ENCODE measurements around the gene GPC5. TPM values are rescaled to one million over a fixed set of nuclear protein-coding genes. Genes with fewer than 3 reads are reported as not detected.

GPC5 gene
- total and polyA plus RNA-seq, 3 experiments from 2014 or later, result 0.08 to 0.39 (median 0.13) TPM

GRCh38 chr13:92251671-92252210, 853.3 kb downstream of the GPC5 start:
- CTCF ChIA-PET, result no interaction called here
- Mint-ChIP-seq H3K9me3 (peaks cover 0 to 13% (median 3%) of the 10 kb centered on the region in 5 donors), H3K4me1 (no peaks in the 10 kb centered on the region), H3K4me3 (no peak overlapping the region), H3K27me3 (no peaks in the 10 kb centered on the region), H3K27ac (no peak overlapping the region), H3K36me3 (no peaks in the 10 kb centered on the region)
- Histone ChIP-seq H3K27me3 (ENCODE audit: insufficient read depth, low read length, poor library complexity, severe bottlenecking) (no peaks in the 10 kb centered on the region), H3K9me3 (ENCODE audit: low read length) (no peaks in the 10 kb centered on the region), H3K4me3 (ENCODE audit: low read length) (no peak overlapping the region), H3K36me3 (ENCODE audit: insufficient read depth, low read length) (no peaks in the 10 kb centered on the region), H3K27ac (ENCODE audit: low read depth, low read length) (no peak overlapping the region), H3K4me1 (ENCODE audit: insufficient read depth, low read length) (no peaks in the 10 kb centered on the region)
- no peak for DNase-seq
- POLR2A ChIA-PET, result no interaction called here

GRCh38 chr13:92255526-92255925, 857.1 kb downstream of the GPC5 start:
- no peaks in the 10 kb centered on the region for H3K4me1 Mint-ChIP-seq
- Histone ChIP-seq H3K27me3 (ENCODE audit: insufficient read depth, low read length, poor library complexity, severe bottlenecking) (no peaks in the 10 kb centered on the region), H3K4me1 (ENCODE audit: insufficient read depth, low read length) (no peaks in the 10 kb centered on the region), H3K4me3 (ENCODE audit: low read length) (no peak overlapping the region), H3K27ac (ENCODE audit: low read depth, low read length) (no peak overlapping the region), H3K9me3 (ENCODE audit: low read length) (no peaks in the 10 kb centered on the region), H3K36me3 (ENCODE audit: insufficient read depth, low read length) (no peaks in the 10 kb centered on the region)
- no peak overlapping the region for H3K4me3 Mint-ChIP-seq
- no peak for DNase-seq
- no peak overlapping the region for H3K27ac Mint-ChIP-seq
- ChIA-PET POLR2A (no interaction called here), CTCF (no interaction called here)
- no peaks in the 10 kb centered on the region for H3K27me3 Mint-ChIP-seq
- H3K9me3 Mint-ChIP-seq, result peaks cover 0 to 27% (median 3%) of the 10 kb centered on the region in 5 donors
- no peaks in the 10 kb centered on the region for H3K36me3 Mint-ChIP-seq

GRCh38 chr13:92256211-92256610, 857.8 kb downstream of the GPC5 start:
- H3K9me3 ChIP-seq (ENCODE audit: low read length), result no peaks in the 10 kb centered on the region
- H3K36me3 ChIP-seq (ENCODE audit: insufficient read depth, low read length), result no peaks in the 10 kb centered on the region
- Mint-ChIP-seq H3K27me3 (no peaks in the 10 kb centered on the region), H3K27ac (no peak overlapping the region), H3K4me1 (no peaks in the 10 kb centered on the region), H3K36me3 (no peaks in the 10 kb centered on the region), H3K4me3 (no peak overlapping the region), H3K9me3 (peaks cover 0 to 29% (median 3%) of the 10 kb centered on the region in 5 donors)
- DNase-seq, result no peak
- H3K27ac ChIP-seq (ENCODE audit: low read depth, low read length), result no peak overlapping the region
- ChIA-PET POLR2A (no interaction called here), CTCF (no interaction called here)
- H3K4me3 ChIP-seq (ENCODE audit: low read length), result no peak overlapping the region
- H3K4me1 ChIP-seq (ENCODE audit: insufficient read depth, low read length), result no peaks in the 10 kb centered on the region
- H3K27me3 ChIP-seq (ENCODE audit: insufficient read depth, low read length, poor library complexity, severe bottlenecking), result no peaks in the 10 kb centered on the region

GRCh38 chr13:92259046-92259445, 860.6 kb downstream of the GPC5 start:
- no peaks in the 10 kb centered on the region for H3K4me1 Mint-ChIP-seq
- POLR2A ChIA-PET, result no interaction called here

GRCh38 chr13:92259523-92259922, 861.1 kb downstream of the GPC5 start:
- Histone ChIP-seq H3K4me1 (ENCODE audit: insufficient read depth, low read length) (no peaks in the 10 kb centered on the region), H3K36me3 (ENCODE audit: insufficient read depth, low read length) (no peaks in the 10 kb centered on the region), H3K27me3 (ENCODE audit: insufficient read depth, low read length, poor library complexity, severe bottlenecking) (no peaks in the 10 kb centered on the region), H3K4me3 (ENCODE audit: low read length) (no peak overlapping the region), H3K27ac (ENCODE audit: low read depth, low read length) (no peak overlapping the region), H3K9me3 (ENCODE audit: low read length) (no peaks in the 10 kb centered on the region)
- no peak overlapping the region for H3K27ac Mint-ChIP-seq
- no peaks in the 10 kb centered on the region for H3K4me1 Mint-ChIP-seq
- H3K36me3 Mint-ChIP-seq, result no peaks in the 10 kb centered on the region
- H3K4me3 Mint-ChIP-seq, result no peak overlapping the region
- ChIA-PET CTCF (no interaction called here), POLR2A (no interaction called here)
- no peak for DNase-seq
- H3K27me3 Mint-ChIP-seq, result no peaks in the 10 kb centered on the region
- H3K9me3 Mint-ChIP-seq, result peaks cover 0 to 22% (median 3%) of the 10 kb centered on the region in 5 donors

More at GRCh38 chr13:92259046-92259445, 860.6 kb downstream of the GPC5 start:
- CTCF ChIA-PET, result no interaction called here
- Mint-ChIP-seq H3K27me3 (no peaks in the 10 kb centered on the region), H3K36me3 (no peaks in the 10 kb centered on the region), H3K27ac (no peak overlapping the region), H3K9me3 (peaks cover 0 to 22% (median 3%) of the 10 kb centered on the region in 5 donors), H3K4me3 (no peak overlapping the region)
- Histone ChIP-seq H3K4me1 (ENCODE audit: insufficient read depth, low read length) (no peaks in the 10 kb centered on the region), H3K27ac (ENCODE audit: low read depth, low read length) (no peak overlapping the region), H3K9me3 (ENCODE audit: low read length) (no peaks in the 10 kb centered on the region), H3K27me3 (ENCODE audit: insufficient read depth, low read length, poor library complexity, severe bottlenecking) (no peaks in the 10 kb centered on the region), H3K36me3 (ENCODE audit: insufficient read depth, low read length) (no peaks in the 10 kb centered on the region), H3K4me3 (ENCODE audit: low read length) (no peak overlapping the region)
- no peak for DNase-seq

- Mint-ChIP-seq H3K9me3 (peaks cover 0 to 22% (median 3%) of the 10 kb centered on the region in 5 donors), H3K27ac (no peak overlapping the region), H3K36me3 (no peaks in the 10 kb centered on the region), H3K4me1 (no peaks in the 10 kb centered on the region), H3K4me3 (no peak overlapping the region), H3K27me3 (no peaks in the 10 kb centered on the region)
- Histone ChIP-seq H3K4me3 (ENCODE audit: low read length) (no peak overlapping the region), H3K27ac (ENCODE audit: low read depth, low read length) (no peak overlapping the region), H3K9me3 (ENCODE audit: low read length) (no peaks in the 10 kb centered on the region), H3K36me3 (ENCODE audit: insufficient read depth, low read length) (no peaks in the 10 kb centered on the region), H3K27me3 (ENCODE audit: insufficient read depth, low read length, poor library complexity, severe bottlenecking) (no peaks in the 10 kb centered on the region), H3K4me1 (ENCODE audit: insufficient read depth, low read length) (no peaks in the 10 kb centered on the region)
- ChIA-PET CTCF (no interaction called here), POLR2A (no interaction called here)
- no peak for DNase-seq
Observed at GRCh38 chr13:92260363-92260762, 861.9 kb downstream of the GPC5 start.

GRCh38 chr13:92262100-92262788, 863.8 kb downstream of the GPC5 start:
- H3K4me3 ChIP-seq (ENCODE audit: low read length), result no peak overlapping the region
- H3K9me3 Mint-ChIP-seq, result peaks cover 0 to 22% (median 3%) of the 10 kb centered on the region in 5 donors
- no peaks in the 10 kb centered on the region for H3K9me3 ChIP-seq (ENCODE audit: low read length)
- no peaks in the 10 kb centered on the region for H3K36me3 ChIP-seq (ENCODE audit: insufficient read depth, low read length)
- H3K27ac Mint-ChIP-seq, result no peak overlapping the region
- no peaks in the 10 kb centered on the region for H3K4me1 ChIP-seq (ENCODE audit: insufficient read depth, low read length)
- DNase-seq, result no peak
- H3K27ac ChIP-seq (ENCODE audit: low read depth, low read length), result no peak overlapping the region
- no peaks in the 10 kb centered on the region for H3K27me3 ChIP-seq (ENCODE audit: insufficient read depth, low read length, poor library complexity, severe bottlenecking)
- ChIA-PET CTCF (no interaction called here), POLR2A (no interaction called here)
- H3K4me1 Mint-ChIP-seq, result no peaks in the 10 kb centered on the region
- no peaks in the 10 kb centered on the region for H3K36me3 Mint-ChIP-seq
- no peaks in the 10 kb centered on the region for H3K27me3 Mint-ChIP-seq
- no peak overlapping the region for H3K4me3 Mint-ChIP-seq

GRCh38 chr13:92265408-92265807, 867.0 kb downstream of the GPC5 start:
- no peaks in the 10 kb centered on the region for H3K4me1 ChIP-seq (ENCODE audit: insufficient read depth, low read length)
- Mint-ChIP-seq H3K4me3 (no peak overlapping the region), H3K27me3 (no peaks in the 10 kb centered on the region), H3K27ac (no peak overlapping the region), H3K36me3 (no peaks in the 10 kb centered on the region), H3K9me3 (peaks cover 0 to 10% (median 3%) of the 10 kb centered on the region in 5 donors), H3K4me1 (no peaks in the 10 kb centered on the region)
- CTCF ChIA-PET, result no interaction called here
- H3K27me3 ChIP-seq (ENCODE audit: insufficient read depth, low read length, poor library complexity, severe bottlenecking), result no peaks in the 10 kb centered on the region
- no peak overlapping the region for H3K4me3 ChIP-seq (ENCODE audit: low read length)
- no peak for DNase-seq
- no peak overlapping the region for H3K27ac ChIP-seq (ENCODE audit: low read depth, low read length)
- POLR2A ChIA-PET, result no interaction called here
- H3K9me3 ChIP-seq (ENCODE audit: low read length), result no peaks in the 10 kb centered on the region
- no peaks in the 10 kb centered on the region for H3K36me3 ChIP-seq (ENCODE audit: insufficient read depth, low read length)
